Kidney glomerular epithelial cell (primary cell): ENCODE data around the gene ANKRD23.
"Not testable (repeated sequence)": the region's sequence is repeated elsewhere in the genome, so short reads cannot be mapped to it uniquely, and the experiment has no call there.

Source experiments
- DNase-seq: peaks from one replicate; lab custom pipeline; 2025; lab: John Stamatoyannopoulos, UW

Gene ANKRD23

DNA sequence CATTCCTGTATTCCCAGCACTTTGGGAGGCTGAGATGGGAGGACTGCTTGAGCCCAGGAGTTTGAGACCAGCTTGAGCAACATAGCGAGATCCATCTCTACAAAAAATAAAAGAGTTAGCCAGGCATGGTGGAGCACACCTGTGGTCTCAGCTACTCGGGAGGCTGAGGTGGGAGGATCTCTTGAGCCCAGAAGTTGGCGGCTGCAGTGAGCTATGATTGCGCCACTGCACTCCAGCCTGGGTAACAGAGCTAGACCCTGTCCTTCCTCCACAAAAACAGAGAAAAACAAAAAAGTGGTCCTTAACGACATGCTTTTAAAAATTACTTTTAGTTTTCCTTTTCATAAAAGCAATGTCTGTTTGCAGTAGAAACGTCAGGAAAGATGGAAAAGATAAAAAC lies 47.3 kb downstream of the ANKRD23 start:
- not testable (repeated sequence) for DNase-seq

DNA sequence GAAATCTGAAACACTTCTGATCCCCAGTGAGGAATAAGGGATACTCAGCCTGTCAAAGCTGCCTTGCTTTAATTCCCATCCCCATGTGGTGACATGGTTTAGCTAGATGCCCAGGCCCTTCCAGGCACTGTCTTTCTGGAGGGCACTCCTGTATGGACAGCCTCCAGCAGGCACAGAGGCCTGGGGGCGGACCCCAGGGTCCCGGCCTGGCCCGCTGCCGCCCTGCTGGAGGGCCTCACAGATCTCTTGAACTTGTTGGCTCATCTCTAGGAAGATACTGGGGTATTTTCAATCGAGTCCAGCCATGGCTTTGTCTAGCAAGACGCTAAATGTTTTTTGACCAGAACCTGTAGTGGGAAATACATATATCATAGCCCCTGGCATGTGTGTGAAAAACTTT lies 48.7 kb downstream of the ANKRD23 start:
- DNase-seq, result no peak

- no peak for DNase-seq
These were observed 50.8 kb downstream of the ANKRD23 start for GRCh38 chr2:96792772-96793749.

DNA sequence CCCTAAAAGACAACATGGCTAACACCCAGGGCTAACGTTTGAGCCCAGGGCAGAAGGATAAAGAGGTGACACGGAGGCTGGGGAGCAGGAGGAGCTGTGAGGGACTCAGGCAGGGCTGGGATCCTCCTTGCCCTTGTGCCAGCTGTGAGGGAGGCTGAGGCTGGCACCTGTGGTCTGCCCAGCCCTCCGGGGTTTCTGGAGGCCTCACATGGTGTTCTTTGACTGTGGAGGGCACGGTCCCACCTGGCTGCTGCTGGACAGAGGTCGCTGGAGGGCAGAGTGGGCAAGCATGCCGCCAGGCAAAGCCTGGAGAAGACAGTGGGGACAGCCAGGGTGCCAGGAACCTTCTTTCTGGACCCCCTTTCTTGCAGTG lies 54.6 kb downstream of the ANKRD23 start:
- DNase-seq, result no peak

DNA sequence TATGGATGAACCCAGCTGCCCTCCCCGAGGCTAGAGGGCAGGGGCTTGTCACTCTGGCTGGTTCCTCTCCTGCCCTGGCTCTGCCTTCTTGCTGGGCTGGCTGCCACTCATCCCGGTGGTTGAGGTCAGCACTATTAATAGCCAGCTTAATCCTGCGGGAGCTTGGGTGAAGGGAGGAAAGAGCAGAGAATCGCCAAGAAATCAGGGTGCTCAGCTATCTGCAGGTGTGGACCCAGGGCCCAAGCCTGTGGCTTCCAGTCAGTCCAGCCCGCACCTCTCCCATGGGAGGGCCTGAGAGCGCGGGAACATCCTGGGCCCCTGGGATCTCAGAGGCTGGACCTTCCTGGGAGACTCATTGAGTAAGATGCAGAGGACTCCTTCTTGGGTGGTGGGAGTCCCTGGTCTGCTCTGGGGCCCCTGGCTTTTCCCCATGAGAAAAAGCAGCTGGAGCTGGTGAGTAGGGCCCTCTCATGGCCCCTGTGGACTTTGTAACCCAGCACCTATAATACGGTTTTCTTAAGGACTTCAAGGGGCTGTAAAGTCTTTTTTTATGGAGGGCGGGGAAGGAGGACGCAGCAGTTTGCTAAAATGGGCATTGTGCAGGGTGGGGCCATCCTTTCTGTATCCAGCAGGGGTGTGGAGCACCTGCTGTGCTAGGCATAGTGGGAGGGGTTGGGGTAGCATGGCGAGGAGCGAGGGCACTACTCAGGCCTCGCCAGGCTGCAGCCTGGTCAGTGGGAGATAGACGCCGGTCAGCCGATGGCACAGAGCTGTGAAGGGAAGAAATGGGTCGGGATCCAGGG lies 55.2 kb downstream of the ANKRD23 start:
- DNase-seq, result no peak
